Ecto neural progenitor cell (in vitro differentiated cells): ENCODE data around the gene AIG1.

Source experiments
- DNase-seq: peaks from one replicate; pipeline ENCODE4 v3.0.0-alpha.2; 2018; ENCODE audit warnings: low spot score

The AIG1 gene

DNA sequence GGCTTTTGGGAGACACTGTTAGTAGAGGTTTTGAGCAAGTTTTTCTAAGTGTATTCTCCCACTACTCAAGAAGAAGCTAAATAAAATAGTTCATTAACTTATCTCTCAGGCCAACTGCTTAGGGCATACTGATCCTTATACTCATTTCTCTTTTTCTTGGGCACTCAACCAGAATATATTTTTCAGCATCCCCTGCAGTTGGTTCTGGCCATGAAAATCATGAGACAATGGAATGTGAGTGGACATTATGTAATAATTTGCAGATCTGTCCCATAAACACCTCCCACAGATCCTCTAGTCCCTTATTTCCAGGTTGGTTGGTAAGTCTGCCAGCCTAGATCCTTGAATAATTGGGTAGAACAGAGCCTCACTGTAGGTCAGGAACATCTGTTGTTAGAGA is 136.7 kb downstream of the AIG1 start:
- no peak for DNase-seq

GRCh38 chr6:143198312-143198711 is 137.6 kb downstream of the AIG1 start:
- no peak for DNase-seq

DNA sequence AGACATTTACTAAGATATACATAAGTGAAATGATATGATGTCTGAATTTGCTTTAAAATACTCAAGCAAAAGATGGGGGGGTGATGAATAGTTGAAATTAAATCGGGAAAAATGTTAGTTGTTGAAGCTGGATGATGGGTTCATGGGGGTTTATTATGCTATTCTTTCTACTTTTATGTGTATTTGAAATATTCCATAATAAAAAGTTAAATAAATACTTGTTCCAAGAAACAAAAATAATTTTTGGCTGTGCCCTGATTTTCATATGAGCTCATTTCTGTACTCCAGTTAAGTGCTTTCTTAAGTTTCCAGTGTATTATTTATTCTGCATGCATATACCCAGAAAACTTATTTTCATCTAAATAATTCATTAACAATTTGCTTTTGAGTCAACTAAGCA is 138.6 kb downstream of the AIG1 start:
- DNase-seq = no peak

DNA sequence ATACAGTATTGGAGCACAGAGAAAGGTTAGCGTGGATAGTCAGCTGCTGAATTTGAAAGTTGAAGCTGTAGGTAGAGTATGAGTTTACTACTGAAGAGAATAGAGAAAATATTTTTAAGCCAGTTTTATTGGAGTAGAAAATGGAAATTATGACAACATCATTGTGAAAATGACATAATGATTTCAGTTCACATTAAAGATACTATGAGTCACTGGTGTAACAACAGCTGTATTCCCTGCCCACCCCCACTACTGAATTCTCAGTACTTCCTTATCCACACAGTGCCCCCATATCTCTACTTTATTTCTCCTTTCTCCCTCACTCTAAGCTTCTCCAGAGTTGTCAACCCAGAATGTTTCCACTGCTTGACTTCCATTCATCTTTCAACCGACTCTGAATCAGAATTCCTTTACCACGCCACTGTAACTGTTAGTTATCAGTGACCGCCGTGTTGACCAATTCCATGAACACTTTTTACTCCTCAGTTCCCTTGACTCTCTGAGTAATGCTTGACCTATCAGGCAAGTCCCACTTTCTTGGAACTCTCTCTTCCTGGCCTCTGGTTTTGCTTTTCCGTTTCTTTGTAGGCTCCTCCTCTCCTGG is 139.6 kb downstream of the AIG1 start:
- DNase-seq = no peak

DNA sequence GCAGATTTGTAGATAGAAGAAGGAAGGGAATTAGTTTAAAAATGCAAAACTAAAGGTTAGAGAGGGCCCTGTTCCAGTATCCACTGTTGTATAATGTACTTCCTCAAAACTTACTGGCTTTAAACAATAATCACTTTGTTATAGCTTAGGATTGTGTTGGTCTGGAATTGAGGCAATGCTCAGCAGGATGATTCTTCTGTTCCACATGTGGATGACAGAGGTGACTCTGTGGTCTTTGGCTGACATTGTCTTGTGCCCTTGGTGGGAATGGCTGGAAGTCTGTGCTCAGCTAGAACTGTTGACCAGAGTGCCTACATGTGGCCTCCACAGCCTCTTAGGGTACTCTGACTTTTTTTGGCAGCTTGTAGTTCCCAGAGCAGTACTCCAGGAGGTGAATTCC is 143.4 kb downstream of the AIG1 start:
- DNase-seq = no peak

GRCh38 chr6:143205131-143205535 is 144.4 kb downstream of the AIG1 start:
- DNase-seq = no peak

DNA sequence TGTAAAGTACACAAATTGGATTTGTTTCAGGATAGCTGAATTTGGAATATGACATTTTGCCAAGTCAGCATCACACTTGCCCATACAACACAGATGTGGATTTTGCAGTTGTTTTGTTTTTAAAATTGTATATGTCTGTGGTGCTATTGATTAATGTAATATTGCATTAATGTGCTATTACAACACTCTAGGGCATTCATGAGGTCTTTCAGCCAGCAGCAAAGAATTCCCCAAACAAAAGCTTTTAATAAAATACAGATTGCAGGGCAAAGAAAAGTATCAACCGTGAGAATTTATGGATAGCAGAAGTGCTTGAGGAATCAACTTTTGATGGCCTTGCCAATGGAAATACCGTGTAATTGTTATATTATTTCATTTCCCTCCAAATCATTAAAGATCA is 144.9 kb downstream of the AIG1 start:
- no peak for DNase-seq

- no peak for DNase-seq
Measured at GRCh38 chr6:143205991-143206390, 145.3 kb downstream of the AIG1 start.

GRCh38 chr6:143206550-143206949 is 145.9 kb downstream of the AIG1 start:
- no peak for DNase-seq

GRCh38 chr6:143210420-143210819 is 149.7 kb downstream of the AIG1 start:
- no peak for DNase-seq

DNA sequence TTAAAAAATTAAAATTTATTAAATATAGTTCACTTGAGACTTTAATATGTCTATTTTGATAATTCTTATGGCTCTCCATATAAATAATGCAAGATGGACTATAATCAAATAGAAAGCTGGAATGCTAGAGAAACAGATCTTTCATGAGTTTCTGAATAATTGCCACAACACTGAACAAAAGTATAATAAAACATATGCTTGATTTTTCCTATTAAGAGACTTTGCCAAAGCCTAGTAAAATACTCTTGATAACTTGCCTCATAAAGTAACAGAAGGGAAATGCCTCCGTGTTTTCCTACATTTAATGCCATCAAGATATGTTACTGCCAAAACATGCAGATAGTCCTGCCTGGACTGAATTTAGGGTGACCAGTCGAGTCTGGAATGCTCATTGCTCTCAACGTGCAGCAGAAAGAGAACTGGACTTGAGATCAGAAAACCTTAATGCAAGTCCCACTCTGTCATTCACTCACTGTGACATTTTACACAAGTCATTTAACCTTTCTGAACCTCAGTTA is 153.2 kb downstream of the AIG1 start:
- DNase-seq = no peak

DNA sequence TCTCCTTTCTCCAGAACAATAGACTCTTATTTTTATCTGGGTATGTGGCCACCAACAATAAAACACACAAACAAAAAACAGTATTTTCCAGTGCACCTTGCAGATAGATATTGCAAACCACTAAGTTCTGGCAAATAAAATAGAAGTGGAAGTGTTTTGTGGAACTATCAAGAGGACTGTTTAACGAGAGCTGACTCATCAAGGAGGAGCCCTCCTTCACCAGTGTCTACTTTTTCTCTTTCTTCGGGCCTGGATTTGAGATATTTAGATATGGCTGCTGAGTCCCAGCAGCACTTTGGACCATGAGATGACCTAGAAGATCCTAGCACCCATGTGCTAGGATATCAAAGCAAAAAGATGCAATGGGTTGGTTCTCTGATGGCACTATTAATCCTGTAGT is 154.7 kb downstream of the AIG1 start:
- DNase-seq = no peak

- no peak for DNase-seq
Measured at GRCh38 chr6:143215771-143216170, 155.1 kb downstream of the AIG1 start.

- DNase-seq = no peak
Measured at GRCh38 chr6:143218233-143218632, 157.5 kb downstream of the AIG1 start.

DNA sequence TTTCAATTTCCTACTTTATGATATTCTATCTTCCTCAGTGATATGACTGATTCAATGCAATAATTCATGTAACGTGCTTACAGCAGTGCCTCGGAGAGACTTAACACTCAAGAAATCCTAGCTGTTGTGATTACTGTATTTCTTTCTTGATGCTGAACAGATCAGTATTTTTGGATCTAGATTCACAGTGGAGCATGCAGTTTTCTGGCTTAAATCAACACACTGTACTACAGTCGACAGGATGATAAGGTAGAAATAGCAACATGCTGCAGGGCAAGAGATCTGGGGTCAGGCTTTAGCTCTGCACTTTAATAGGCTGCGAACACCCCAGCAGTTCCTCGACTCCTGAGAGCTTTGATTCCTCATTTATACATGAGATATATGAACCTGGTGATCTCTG is 161.0 kb downstream of the AIG1 start:
- no peak for DNase-seq

- no peak for DNase-seq
Measured at GRCh38 chr6:143222310-143222709, 161.6 kb downstream of the AIG1 start.

GRCh38 chr6:143222801-143223231 is 162.1 kb downstream of the AIG1 start:
- no peak for DNase-seq

GRCh38 chr6:143223895-143224294 is 163.2 kb downstream of the AIG1 start:
- no peak for DNase-seq

DNA sequence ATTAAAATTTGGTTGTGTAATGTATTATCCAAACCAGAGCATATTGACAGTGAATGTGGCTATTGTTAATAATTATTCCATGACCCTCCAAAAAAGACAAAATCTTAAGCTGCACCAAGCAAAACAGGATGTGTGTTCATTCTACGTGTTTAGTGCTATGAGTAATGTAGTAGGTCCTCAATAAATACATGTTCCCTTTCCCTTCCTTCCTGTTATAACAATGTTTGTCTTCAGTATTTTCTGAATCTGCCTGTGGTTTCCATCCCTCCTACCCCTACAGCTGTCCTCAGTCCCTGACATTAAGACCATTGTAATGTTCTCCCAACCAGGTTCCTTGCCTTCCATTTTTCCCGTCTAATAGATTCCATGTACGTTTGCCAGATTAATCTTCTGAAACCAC is 163.8 kb downstream of the AIG1 start:
- no peak for DNase-seq

GRCh38 chr6:143225929-143226328 is 165.2 kb downstream of the AIG1 start:
- no peak for DNase-seq

DNA sequence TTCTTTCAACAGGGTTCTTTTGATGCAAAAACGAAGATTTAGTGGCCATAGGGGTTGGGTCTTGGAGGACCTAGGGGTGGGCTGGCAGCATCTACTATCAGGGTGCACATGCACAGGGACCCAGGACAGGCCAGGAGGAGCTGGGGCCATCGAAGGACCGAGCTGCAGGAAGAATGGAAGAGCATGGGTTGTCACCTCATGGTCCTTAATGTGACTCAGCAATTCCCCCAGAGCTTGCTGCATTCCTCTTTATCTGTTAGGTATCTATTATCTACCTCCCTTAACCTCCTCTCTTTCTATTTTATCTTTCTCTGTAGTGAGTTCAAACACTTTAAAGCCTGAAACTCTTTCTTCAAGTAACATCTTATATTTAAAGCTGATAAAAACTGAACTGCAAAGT is 167.0 kb downstream of the AIG1 start:
- DNase-seq = no peak

DNA sequence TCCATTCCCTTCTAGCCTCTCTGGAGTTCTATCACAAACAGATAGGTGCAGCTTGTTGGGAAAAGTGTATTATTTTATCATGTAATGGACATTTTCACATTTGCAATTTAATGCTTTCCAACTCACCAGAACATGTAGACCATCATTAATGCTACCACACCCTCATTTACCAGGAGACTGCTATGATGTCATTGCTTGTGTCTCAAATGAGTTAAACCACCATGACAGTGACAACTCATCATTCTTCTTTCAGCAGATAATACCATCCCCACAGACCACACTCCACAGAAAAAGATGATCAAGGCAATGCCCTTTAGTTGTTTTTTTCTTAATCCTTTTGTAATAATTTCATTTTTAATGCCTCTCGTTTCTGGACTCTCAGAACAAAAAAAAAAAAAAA is 168.7 kb downstream of the AIG1 start:
- DNase-seq = no peak

DNA sequence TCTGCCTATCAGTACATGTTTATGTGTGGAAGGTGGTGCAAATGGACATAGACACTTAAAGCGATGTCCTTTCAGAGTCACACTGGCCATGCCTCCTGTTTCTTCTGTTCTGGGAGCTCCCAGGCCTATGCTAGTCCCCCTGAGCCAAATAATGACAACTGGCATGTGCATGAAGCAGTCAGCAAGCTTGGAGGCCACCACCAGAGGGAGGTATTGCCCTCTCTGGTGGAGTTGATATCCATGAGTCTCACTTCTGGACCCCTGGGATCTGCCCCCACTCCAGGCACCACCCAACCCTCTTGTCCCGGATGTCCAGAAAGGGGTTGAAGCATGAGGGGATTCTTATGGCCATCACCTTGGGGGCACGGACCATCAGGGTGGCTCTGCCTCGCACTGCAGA is 172.2 kb downstream of the AIG1 start:
- peak; percentile 53 for DNase-seq

DNA sequence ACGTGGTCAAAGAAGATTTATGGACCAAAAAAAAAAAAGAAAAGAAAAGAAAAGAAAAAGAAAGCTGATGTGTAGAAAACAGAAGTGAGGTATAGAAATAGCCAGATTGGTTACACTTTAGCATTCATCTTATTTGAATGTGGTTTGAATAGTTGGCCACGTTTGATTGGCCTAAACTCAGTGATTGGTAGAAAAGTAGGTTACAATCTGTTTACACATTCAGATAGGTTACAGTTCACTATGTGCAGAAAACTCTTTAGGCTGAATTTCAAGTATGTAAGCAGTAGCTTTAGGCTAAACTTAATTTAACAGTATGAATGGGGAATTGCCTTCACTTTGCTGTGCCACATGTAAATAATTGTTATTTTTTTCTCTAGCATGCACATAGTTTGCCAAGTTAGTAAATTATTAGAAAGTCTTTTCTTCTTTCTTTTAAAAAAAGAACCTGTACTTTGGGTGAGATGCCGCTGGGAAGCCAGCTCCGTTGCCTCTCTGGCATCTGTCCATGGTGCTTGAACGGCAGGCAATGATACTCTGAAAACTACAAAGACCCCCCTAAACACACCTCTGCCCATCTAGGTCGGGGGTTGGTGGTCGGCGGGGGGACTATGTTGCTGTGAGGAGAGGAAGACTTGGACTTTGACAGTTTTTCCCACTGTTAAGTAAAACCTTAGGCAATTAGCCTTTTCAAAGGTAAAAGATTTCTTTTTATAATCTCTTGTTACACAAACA is 173.0 kb downstream of the AIG1 start:
- no peak for DNase-seq
